Epithelial cell of proximal tubule (primary cell): ENCODE results near the gene ZBTB18. TPM values are rescaled to one million over a fixed set of nuclear protein-coding genes. Genes with fewer than 3 reads are reported as not detected.

ENCODE experiments used
- DNase-seq: peaks from one replicate; pipeline ENCODE4 v3.0.0-alpha.2; 2011; ENCODE audit warnings: low read depth
- H3K4me3 ChIP-seq: 2 replicates; pipeline ENCODE4 v1.5.1; 2011; ENCODE audit warnings: low read depth, mild to moderate bottlenecking, low read length
- total RNA-seq: library from RNA; depleted of rRNA; stranded (reverse); fragments of >200 nt; gene quantifications from 2 replicates; pipeline ENCODE4 v1.2.3, GENCODE V29; 2015
- TF ChIP-seq, protein P1 (sequence below): conservative IDR thresholded peaks from 2 replicates; pipeline ENCODE4 v1.5.1; 2012; ENCODE audit warnings: low read depth, mild to moderate bottlenecking, low read length

ZBTB18 gene
- total RNA-seq, 1 donor from 2014 or later: 7.9 TPM

DNA sequence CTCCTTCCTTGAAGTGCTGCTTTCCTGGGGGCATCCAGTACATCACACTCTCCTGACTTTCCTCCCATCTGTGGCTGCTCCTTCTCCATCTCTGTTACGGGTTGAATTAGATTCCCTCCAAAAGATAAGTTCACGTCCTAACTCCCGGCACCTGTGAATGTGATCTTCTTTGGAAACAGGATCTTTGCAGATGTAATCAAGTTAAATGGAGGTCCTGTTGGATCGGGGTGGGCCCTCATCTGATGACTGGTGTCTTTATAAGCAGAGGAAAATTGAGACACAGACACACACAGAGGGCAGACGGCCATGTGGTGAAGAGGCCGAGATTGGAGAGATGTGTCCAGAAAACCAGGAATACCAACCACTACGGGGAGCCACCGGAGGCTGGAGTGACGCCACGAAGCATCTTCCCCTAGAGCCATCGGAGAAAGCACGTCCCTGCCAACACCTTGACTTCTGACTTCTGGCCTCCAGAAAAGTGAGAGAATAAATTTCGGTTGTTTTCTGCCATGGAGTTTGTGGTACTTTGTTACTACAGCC, 36.0 kb downstream of the ZBTB18 start:
- no peak overlapping the region for H3K4me3 ChIP-seq
- TF ChIP-seq, protein P1, sequence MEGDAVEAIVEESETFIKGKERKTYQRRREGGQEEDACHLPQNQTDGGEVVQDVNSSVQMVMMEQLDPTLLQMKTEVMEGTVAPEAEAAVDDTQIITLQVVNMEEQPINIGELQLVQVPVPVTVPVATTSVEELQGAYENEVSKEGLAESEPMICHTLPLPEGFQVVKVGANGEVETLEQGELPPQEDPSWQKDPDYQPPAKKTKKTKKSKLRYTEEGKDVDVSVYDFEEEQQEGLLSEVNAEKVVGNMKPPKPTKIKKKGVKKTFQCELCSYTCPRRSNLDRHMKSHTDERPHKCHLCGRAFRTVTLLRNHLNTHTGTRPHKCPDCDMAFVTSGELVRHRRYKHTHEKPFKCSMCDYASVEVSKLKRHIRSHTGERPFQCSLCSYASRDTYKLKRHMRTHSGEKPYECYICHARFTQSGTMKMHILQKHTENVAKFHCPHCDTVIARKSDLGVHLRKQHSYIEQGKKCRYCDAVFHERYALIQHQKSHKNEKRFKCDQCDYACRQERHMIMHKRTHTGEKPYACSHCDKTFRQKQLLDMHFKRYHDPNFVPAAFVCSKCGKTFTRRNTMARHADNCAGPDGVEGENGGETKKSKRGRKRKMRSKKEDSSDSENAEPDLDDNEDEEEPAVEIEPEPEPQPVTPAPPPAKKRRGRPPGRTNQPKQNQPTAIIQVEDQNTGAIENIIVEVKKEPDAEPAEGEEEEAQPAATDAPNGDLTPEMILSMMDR: no peak
- DNase-seq: no peak

DNA sequence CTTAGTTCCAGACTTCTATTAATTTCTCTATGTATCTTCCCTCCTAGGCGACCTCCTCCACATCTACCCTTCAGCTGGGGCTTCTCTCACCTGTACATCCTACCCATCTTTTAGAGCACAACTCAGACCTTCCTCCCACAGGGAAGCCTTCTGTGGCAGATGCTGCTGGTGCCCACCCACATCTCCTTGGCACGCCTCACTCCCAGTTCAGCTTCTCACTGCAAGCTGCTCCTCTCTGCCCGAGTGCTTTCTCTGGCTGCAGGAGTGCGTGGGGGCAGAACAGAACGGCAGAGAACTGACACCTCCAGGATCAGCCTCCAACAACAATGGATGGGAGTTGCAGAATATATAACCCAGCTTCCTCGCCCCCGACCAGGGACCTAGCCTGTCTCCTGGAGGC, 36.5 kb downstream of the ZBTB18 start:
- DNase-seq: no peak
- TF ChIP-seq, protein P1: no peak
- no peak overlapping the region for H3K4me3 ChIP-seq

DNA sequence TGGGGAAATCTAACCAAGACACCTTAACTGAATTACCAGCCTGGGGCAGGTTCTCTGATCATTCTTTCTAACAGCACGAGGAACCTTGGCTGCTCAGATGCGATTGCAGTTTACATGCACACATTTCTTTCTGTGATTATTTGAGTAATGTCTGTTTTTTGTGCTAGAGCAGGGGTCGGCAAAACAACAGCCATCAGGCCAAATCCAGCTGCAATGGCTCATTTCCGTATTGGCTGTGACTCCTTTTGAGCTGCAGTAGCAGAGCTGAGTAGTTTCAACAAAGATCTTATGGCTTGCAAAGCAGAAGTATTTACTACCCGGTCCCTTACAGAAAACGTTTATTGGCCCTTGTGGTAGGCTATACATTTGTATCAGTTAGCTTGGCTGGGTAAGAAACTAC, 37.1 kb downstream of the ZBTB18 start:
- TF ChIP-seq, protein P1: no peak
- no peak overlapping the region for H3K4me3 ChIP-seq
- DNase-seq: no peak

DNA sequence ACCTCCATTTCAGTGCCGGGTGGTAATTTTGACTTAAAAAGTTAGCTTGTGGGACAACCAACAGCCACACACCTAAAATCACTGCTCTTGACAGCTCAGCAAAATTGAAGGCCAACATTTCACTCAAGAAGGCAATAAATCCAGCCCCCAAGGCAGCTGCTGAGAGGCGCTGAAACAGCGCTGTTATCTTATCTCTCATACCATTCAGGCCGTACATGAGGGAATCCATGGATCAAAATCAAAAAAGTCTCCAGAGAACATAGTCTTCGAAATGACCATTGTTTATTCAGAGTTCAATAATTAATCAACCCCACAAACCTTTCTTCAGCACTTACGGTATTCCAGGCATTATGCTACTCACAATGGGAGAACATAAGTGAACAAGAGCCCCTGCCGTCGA, 38.5 kb downstream of the ZBTB18 start:
- no peak for DNase-seq
- TF ChIP-seq, protein P1: no peak
- H3K4me3 ChIP-seq: no peak overlapping the region

- TF ChIP-seq, protein P1: no peak
- DNase-seq: no peak
- no peak overlapping the region for H3K4me3 ChIP-seq
Measured at GRCh38 chr1:244090645-244091044, 39.6 kb downstream of the ZBTB18 start.

- TF ChIP-seq, protein P1: no peak
- peak; percentile 94 for DNase-seq
- peak overlapping the region; percentile 31 for H3K4me3 ChIP-seq
Measured at GRCh38 chr1:244092293-244092963, 41.3 kb downstream of the ZBTB18 start.

DNA sequence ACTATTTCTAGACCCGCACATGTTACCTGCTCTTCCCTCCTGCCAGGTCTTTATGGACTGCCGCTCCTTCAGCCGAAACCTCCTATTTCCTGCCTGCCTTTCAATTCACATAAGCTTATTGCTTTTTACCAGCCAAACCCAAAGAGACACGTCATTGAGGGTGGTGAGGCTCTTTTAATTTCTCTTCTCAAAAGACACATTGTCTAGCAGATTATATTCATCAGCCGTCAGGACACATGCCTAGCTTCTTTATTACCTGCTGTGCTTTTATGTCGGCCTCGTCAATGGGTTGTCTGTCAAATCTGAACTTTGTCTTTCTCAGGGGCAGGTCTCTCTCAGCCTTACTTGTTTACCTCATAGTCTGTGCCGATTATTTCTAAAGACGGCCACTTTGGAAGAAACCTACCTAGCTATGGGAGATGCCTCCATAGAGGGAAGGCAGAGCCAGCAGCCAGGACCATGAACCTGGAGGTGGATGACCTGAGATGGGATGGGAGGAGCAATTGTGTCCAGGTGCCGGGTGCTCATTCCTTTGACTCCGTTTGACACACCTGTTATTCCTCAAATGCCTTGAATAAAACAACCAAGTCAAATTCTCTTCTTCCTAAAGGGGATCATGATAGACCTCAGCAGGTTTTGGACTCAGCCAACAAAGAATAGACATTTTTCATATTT, 42.0 kb downstream of the ZBTB18 start:
- TF ChIP-seq, protein P1: no peak
- H3K4me3 ChIP-seq: peak overlapping the region; percentile 31
- DNase-seq: no peak
